PC-9 (cell line): ENCODE measurements around the gene TMEM14A. TPM values are rescaled to one million over a fixed set of nuclear protein-coding genes. Genes with fewer than 3 reads are reported as not detected.

Experiments
- BruUV-seq: library from RNA; stranded (reverse); fragments of 400-500 nt; replicated peaks from 2 replicates; lab custom pipeline; 2021; lab: Mats Ljungman, UMichigan
- CTCF ChIA-PET: fragments of 300-600 bp; sonication (Branson Sonifier 250); formaldehyde crosslinking; loops from one replicate; lab custom pipeline; 2022; ENCODE audit warnings: antibody characterized with exemption; lab: Charles Lee
- POLR2A ChIA-PET: fragments of 300-600 bp; sonication (Branson Sonifier 250); formaldehyde crosslinking; loops from one replicate; lab custom pipeline; 2022; ENCODE audit warnings: antibody characterized with exemption; ENCODE audit not compliant: unreplicated experiment; lab: Charles Lee
- DNase-seq, 2 experiments: peaks; one replicate each; pipeline versions ENCODE4 v3.0.0 to v3.0.0-alpha.2; 2015 to 2022; ENCODE audit warnings: mixed read lengths in 1 of 2
- H2AFZ ChIP-seq: fragments of 200-600 bp; sonication (generic); 2 replicates; pipeline ENCODE4 v1.8.1; 2017; ENCODE audit warnings: antibody characterized with exemption
- H3F3A ChIP-seq: fragments of 200-600 bp; sonication (generic); 2 replicates; pipeline ENCODE4 v1.8.1; 2017; ENCODE audit warnings: antibody characterized with exemption, mild to moderate bottlenecking, low read depth; ENCODE audit not compliant: insufficient read depth
- H3K27ac ChIP-seq: fragments of 200-600 bp; sonication (generic); 2 replicates; pipeline ENCODE4 v1.6.1; 2016; ENCODE audit warnings: mixed run types
- H3K27me3 ChIP-seq: fragments of 200-600 bp; sonication (generic); 2 replicates; pipeline ENCODE4 v1.6.1; 2016; ENCODE audit warnings: low read depth, mixed run types; ENCODE audit not compliant: insufficient read depth
- H3K36me3 ChIP-seq: fragments of 200-600 bp; sonication (generic); 2 replicates; pipeline ENCODE4 v1.6.1; 2016; ENCODE audit warnings: low read depth, mixed run types
- H3K4me1 ChIP-seq: fragments of 200-600 bp; sonication (generic); replicated peaks from 2 replicates; pipeline ENCODE4 v1.6.1; 2016; ENCODE audit warnings: mixed run types; ENCODE audit not compliant: insufficient read depth
- H3K4me2 ChIP-seq: fragments of 200-600 bp; sonication (generic); 2 replicates; pipeline ENCODE4 v1.6.1; 2017; ENCODE audit warnings: mixed run types
- H3K4me3 ChIP-seq: fragments of 200-600 bp; sonication (generic); 2 replicates; pipeline ENCODE4 v1.6.1; 2016; ENCODE audit warnings: mixed run types
- H3K79me2 ChIP-seq: fragments of 200-600 bp; sonication (generic); 2 replicates; pipeline ENCODE4 v1.6.1; 2017; ENCODE audit warnings: low read depth, mixed run types
- H3K9me2 ChIP-seq: fragments of 200-600 bp; sonication (generic); 2 replicates; pipeline ENCODE4 v1.8.1; 2017; ENCODE audit warnings: mild to moderate bottlenecking; ENCODE audit not compliant: insufficient read depth
- H3K9me3 ChIP-seq: fragments of 200-600 bp; sonication (generic); 2 replicates; pipeline ENCODE4 v1.8.1; 2016; ENCODE audit warnings: low read depth; ENCODE audit not compliant: insufficient read depth
- H4K20me1 ChIP-seq: fragments of 200-600 bp; sonication (generic); 2 replicates; pipeline ENCODE4 v1.8.1; 2017; ENCODE audit not compliant: insufficient read depth
- EZH2 ChIP-seq: fragments of 200-600 bp; sonication (generic); IDR thresholded peaks from 2 replicates; pipeline ENCODE4 v1.8.0; 2017; ENCODE audit warnings: antibody characterized with exemption, low read depth
- intact Hi-C: fragments of 100-400 bp; cut with micrococcal nuclease; formaldehyde crosslinking; loops from one replicate; pipeline ENCODE4 v1.10.0; 2022; ENCODE audit not compliant: unreplicated experiment
- total RNA-seq: library from RNA; stranded (reverse); gene quantifications from 2 replicates; pipeline ENCODE4 v1.2.3, GENCODE V29; 2021
- TF ChIP-seq, protein P1 (sequence below): fragments of 200-600 bp; sonication (generic); conservative IDR thresholded peaks from 2 replicates; pipeline ENCODE4 v1.6.1; 2017; ENCODE audit warnings: mixed run types, antibody characterized with exemption, mild to moderate bottlenecking, moderate library complexity

The TMEM14A gene
- total RNA-seq, 1 experiment from 2014 or later: 75.2 TPM

DNA sequence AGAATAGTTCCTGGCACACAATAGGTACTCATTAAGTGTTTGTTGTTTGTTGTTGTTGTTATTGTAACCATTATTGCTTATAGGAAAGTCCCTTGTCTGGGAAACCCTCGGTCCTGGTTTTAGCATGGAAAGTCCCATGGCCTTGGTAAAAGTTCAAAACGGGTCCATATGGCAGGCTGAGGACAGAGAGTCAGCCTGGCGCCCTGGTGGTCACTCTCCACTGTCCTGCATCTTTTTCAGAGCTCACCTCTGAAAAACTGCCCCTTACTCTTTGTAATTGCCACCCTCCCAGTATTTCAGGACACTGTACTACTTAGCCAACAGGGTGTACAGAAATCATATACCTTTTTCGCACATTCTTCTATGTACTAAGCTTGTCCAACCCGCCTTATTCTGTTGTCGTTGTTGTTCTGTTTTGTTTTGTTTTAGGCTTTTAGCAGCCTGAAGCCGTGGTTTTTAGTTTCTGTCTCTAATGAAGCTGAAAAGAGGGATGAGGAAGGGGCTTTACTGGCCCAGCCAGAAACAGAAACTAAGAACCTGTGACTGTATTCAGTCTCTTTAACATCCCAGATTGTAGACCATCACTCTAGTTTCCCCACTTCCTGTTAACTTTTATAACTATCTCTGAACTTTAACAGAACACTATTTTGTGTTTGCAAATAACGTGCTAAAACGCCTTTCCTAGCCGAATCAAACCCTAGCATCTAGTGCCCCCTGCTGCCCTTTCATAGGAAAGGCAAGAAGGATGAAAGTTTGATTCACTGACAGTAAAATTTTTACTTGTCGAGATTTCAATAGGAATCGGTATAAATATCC, 7.6 kb upstream of the TMEM14A start:
- no peak overlapping the region for H3K27ac ChIP-seq
- peak overlapping the region; percentile 87 for H3K4me3 ChIP-seq
- H3K4me1 ChIP-seq: peaks cover 3% of the 10 kb centered on the region; the same call in 1 of the 2 replicates
- H2AFZ ChIP-seq: peak overlapping the region; percentile 94
- no peaks in the 10 kb centered on the region for H3K9me3 ChIP-seq
- intact Hi-C loops: loop anchor here (1.0 to 5.0 kb wide), 5 partner anchors 86 to 500 kb away; partner anchors contain the start of gene TRAM2
- no peaks in the 10 kb centered on the region for H3K79me2 ChIP-seq
- TF ChIP-seq, protein P1, sequence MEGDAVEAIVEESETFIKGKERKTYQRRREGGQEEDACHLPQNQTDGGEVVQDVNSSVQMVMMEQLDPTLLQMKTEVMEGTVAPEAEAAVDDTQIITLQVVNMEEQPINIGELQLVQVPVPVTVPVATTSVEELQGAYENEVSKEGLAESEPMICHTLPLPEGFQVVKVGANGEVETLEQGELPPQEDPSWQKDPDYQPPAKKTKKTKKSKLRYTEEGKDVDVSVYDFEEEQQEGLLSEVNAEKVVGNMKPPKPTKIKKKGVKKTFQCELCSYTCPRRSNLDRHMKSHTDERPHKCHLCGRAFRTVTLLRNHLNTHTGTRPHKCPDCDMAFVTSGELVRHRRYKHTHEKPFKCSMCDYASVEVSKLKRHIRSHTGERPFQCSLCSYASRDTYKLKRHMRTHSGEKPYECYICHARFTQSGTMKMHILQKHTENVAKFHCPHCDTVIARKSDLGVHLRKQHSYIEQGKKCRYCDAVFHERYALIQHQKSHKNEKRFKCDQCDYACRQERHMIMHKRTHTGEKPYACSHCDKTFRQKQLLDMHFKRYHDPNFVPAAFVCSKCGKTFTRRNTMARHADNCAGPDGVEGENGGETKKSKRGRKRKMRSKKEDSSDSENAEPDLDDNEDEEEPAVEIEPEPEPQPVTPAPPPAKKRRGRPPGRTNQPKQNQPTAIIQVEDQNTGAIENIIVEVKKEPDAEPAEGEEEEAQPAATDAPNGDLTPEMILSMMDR: peak; percentile 94
- no peak for TF ChIP-seq EZH2
- no peaks in the 10 kb centered on the region for H3K27me3 ChIP-seq
- H3K4me2 ChIP-seq: peak overlapping the region; percentile 96
- H3F3A ChIP-seq: 0 out of 2 replicates have a peak, but pooled peaks cover 6% of the 10 kb centered on the region
- H3K9me2 ChIP-seq: no peaks in the 10 kb centered on the region
- ChIA-PET POLR2A (interaction anchor here (0.6 kb wide), 1 partner anchor 444 kb away, joined by 10 read pairs; no protein-coding TSS in a partner anchor), CTCF (interaction anchor here (0.7 to 1.2 kb wide), 3 partner anchors 100 to 498 kb away, joined by 3 to 11 read pairs (median 6); no protein-coding TSS in a partner anchor)
- DNase-seq: peak; percentile 45 to 47
- no peaks in the 10 kb centered on the region for H3K36me3 ChIP-seq
- no TSS peak for BruUV-seq
- H4K20me1 ChIP-seq: no peaks in the 10 kb centered on the region

DNA sequence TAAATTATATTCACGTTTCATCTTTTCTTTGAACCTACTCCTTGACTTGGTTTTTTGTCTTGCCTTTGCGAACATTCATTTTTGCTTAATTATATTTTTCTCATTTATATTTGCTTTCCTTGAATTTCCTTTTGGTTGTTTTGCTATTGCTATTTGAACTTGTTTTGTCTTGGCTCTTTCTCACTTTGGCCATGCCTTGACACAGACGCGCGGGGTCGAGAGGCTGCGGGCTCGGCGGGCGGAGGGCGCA, 7.1 kb upstream of the TMEM14A start:
- Histone ChIP-seq H3K9me3 (no peaks in the 10 kb centered on the region), H3K27me3 (no peaks in the 10 kb centered on the region), H3K36me3 (no peaks in the 10 kb centered on the region), H3F3A (0 out of 2 replicates have a peak, but pooled peaks cover 6% of the 10 kb centered on the region), H3K4me3 (peak overlapping the region; percentile 87), H4K20me1 (no peaks in the 10 kb centered on the region), H3K4me2 (peak overlapping the region; percentile 96), H3K79me2 (no peaks in the 10 kb centered on the region), H2AFZ (peak overlapping the region; percentile 94), H3K4me1 (peaks cover 3% of the 10 kb centered on the region; the same call in 1 of the 2 replicates), H3K9me2 (no peaks in the 10 kb centered on the region), H3K27ac (no peak overlapping the region)
- no TSS peak for BruUV-seq
- no peak for TF ChIP-seq EZH2
- TF ChIP-seq, protein P1: peak; percentile 40
- no peak for DNase-seq
- ChIA-PET CTCF (interaction anchor here (0.7 to 1.2 kb wide), 2 partner anchors 256 to 498 kb away, joined by 6 to 11 read pairs; no protein-coding TSS in a partner anchor), POLR2A (interaction anchor here (0.6 kb wide), 1 partner anchor 444 kb away, joined by 10 read pairs; no protein-coding TSS in a partner anchor)
- intact Hi-C loops: loop anchor here (1.0 to 5.0 kb wide), 7 partner anchors 87 to 501 kb away; partner anchors contain the start of gene TRAM2

DNA sequence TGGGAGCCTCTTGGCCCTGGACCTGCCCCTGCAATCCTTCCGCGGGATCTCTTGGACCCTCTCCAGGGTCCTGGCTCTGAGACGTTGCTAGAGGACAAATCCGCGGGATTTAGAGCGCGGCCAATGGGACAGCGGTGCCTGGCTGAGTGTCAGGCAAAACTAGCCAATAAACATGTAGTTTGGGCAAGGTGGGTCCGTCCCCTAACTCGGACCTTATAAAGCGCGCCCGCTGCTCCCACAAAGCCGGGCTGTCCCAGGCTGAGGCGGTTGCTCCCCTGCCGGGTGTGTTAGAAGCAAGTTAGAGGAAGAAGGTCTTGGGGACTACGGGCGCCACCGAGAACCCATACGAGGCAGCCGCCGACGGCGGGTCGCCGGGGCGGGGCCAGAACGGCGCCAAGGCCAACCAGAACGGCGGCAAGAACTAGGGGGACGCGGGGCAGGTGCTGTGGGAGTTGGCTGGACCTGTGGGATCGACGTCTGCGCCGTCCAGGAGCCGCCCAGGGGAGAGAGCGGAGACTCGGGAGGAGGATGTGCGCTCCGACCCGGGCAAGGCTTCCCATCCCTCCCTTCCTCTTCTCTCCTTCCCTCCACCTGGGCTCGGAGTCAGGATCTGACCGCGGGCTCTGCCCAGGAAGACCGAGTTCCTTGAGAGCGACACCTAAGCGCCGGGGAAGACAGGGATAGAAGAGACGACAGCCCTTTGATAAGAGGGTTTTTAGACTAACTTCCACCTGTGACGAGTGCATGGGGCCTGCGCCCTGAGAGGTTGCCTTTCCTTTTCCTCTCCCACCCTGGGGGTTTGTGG, 6.5 kb upstream of the TMEM14A start:
- no peak overlapping the region for H3K27ac ChIP-seq
- TSS peak; percentile 69 for BruUV-seq

More for the DNA sequence above, 6.5 kb upstream of the TMEM14A start:
- Histone ChIP-seq H3K36me3 (no peaks in the 10 kb centered on the region), H3K9me3 (no peaks in the 10 kb centered on the region), H3F3A (0 out of 2 replicates have a peak, but pooled peaks cover 6% of the 10 kb centered on the region), H4K20me1 (no peaks in the 10 kb centered on the region), H3K4me1 (peaks cover 3% of the 10 kb centered on the region; the same call in 1 of the 2 replicates), H3K79me2 (no peaks in the 10 kb centered on the region), H3K4me2 (peak overlapping the region; percentile 96), H3K4me3 (peak overlapping the region; percentile 87), H3K9me2 (no peaks in the 10 kb centered on the region), H2AFZ (peak overlapping the region; percentile 94), H3K27me3 (no peaks in the 10 kb centered on the region)
- ChIA-PET CTCF (interaction anchor here (0.6 kb wide), 1 partner anchor 247 kb away, joined by 3 read pairs; no protein-coding TSS in a partner anchor), POLR2A (no interaction called here)
- peak; percentile 77 to 86 for DNase-seq
- intact Hi-C loops: loop anchor here (1.0 to 5.0 kb wide), 3 partner anchors 87 to 377 kb away; partner anchors contain the start of gene TRAM2
- TF ChIP-seq EZH2: no peak
- TF ChIP-seq, protein P1: no peak
